Measurements from ENCODE around the gene RXFP3.
"Not testable (repeated sequence)": the region's sequence is repeated elsewhere in the genome, so short reads cannot be mapped to it uniquely, and the experiment has no call there.

Gene RXFP3

GRCh38 chr5:33937017-33937706, 976 bp downstream of the RXFP3 start:
- no peak for DNase-seq

- DNase-seq = no peak
These were observed 1.7 kb downstream of the RXFP3 start for GRCh38 chr5:33937707-33938506.

- no peak for DNase-seq
These were observed 2.3 kb downstream of the RXFP3 start for GRCh38 chr5:33938507-33938796.

GRCh38 chr5:33938881-33939280, 2.7 kb downstream of the RXFP3 start:
- DNase-seq = no peak

GRCh38 chr5:33939556-33940262, 3.5 kb downstream of the RXFP3 start:
- DNase-seq = peak; percentile 43

GRCh38 chr5:33941090-33941489, 4.9 kb downstream of the RXFP3 start:
- DNase-seq = peak; percentile 5

- no peak for DNase-seq
These were observed 8.5 kb downstream of the RXFP3 start for GRCh38 chr5:33944543-33945132.

- DNase-seq = not testable (repeated sequence)
These were observed 16.0 kb downstream of the RXFP3 start for GRCh38 chr5:33952175-33952574.

- DNase-seq = no peak
These were observed 21.5 kb downstream of the RXFP3 start for GRCh38 chr5:33957577-33958150.

GRCh38 chr5:33958176-33958575, 22.0 kb downstream of the RXFP3 start:
- DNase-seq = no peak

- DNase-seq = peak; percentile 9
These were observed 28.0 kb downstream of the RXFP3 start for GRCh38 chr5:33964132-33964700.

GRCh38 chr5:33966805-33967204, 30.6 kb downstream of the RXFP3 start:
- DNase-seq = no peak

GRCh38 chr5:33968211-33969005, 32.2 kb downstream of the RXFP3 start:
- peak; percentile 4 for DNase-seq

- DNase-seq = peak; percentile 66
These were observed 33.6 kb downstream of the RXFP3 start for GRCh38 chr5:33969572-33970452.

GRCh38 chr5:33973271-33973670, 37.1 kb downstream of the RXFP3 start:
- no peak for DNase-seq

GRCh38 chr5:33975852-33976251, 39.7 kb downstream of the RXFP3 start:
- peak; percentile 9 for DNase-seq

- no peak for DNase-seq
These were observed 40.1 kb downstream of the RXFP3 start for GRCh38 chr5:33976307-33976706.

- no peak for DNase-seq
These were observed 42.1 kb downstream of the RXFP3 start for GRCh38 chr5:33978306-33978705.

GRCh38 chr5:33980030-33980429, 43.8 kb downstream of the RXFP3 start:
- DNase-seq = no peak

GRCh38 chr5:33981408-33982162, 45.4 kb downstream of the RXFP3 start:
- peak; percentile 10 for DNase-seq

All from fibroblast of skin of abdomen (primary cell).